ENCODE data around the gene LDAH. TPM values are rescaled to one million over a fixed set of nuclear protein-coding genes. Genes with fewer than 3 reads are reported as not detected.

The LDAH gene
- total RNA-seq, 1 donor, result 25.0 TPM

DNA sequence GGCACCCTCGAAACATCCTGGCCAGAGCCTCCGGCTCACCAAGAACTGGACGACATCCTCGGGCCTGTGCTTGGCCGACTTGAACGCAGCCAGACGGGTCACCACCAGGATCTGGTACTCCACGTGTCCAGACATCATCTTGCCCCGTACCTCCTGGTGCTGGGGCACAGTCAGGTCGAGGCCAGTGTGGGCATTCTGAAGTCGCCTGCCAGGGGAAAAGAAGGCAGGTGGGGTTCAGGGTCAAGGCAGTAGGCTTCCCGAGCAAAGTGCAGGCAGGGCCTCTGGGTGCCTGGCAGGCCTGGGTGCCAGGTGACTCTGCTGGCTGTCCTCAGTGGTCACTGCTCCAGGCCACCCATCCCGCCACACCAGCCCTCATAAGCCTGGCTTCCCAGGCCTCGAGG is 177.6 kb downstream of the LDAH start:
- TF ChIP-seq CTCF (IDR thresholded peaks at IDR 0.05; ENCODE audit: insufficient read depth, low read depth, low read length), result no peak
- no peak overlapping the region for H3K4me3 ChIP-seq (ENCODE audit: low read depth, low read length)
- no peak for DNase-seq (ENCODE audit: low read depth)

DNA sequence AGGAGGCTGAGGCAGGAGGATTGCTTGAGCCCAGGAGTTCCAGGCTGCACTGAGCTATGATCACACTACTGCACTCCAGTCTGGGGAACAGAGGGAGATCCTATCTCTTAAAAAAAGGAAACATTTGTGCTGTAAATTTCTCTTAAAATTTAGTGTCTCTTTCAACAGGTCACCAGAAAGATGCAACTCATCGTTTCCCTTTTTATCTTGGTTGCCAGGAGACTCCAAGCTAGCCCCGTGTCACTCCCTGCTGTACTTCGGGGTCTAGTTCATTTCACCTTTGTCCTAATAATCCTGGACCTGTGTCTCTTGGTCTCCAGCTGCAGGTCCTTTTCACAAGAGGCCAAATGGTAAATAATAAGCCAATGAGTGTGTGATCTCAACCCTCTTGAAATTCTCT is 179.1 kb downstream of the LDAH start:
- DNase-seq (ENCODE audit: low read depth), result no peak
- H3K4me3 ChIP-seq (ENCODE audit: low read depth, low read length), result no peak overlapping the region
- no peak for TF ChIP-seq CTCF (IDR thresholded peaks at IDR 0.05; ENCODE audit: insufficient read depth, low read depth, low read length)

DNA sequence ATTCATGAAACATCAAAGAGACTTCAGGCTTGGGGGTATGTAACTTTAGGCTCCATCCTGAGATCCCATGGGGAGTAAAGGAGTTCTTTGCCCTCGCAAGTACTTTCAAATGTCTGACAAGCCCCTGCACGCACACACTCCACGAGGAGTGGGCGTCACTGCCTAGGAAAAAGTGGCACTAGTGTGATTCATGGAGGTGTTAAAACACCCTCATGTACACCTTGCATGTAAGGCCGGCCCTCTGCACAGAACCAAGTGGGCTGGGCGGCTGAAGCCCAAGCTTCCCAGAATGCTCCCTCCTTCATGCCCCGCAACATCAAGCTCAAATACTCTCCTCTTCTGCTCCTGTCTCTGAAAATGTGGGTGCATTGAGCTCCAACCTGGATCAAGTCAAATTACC is 179.8 kb downstream of the LDAH start:
- H3K4me3 ChIP-seq (ENCODE audit: low read depth, low read length), result no peak overlapping the region
- no peak for DNase-seq (ENCODE audit: low read depth)
- no peak for TF ChIP-seq CTCF (IDR thresholded peaks at IDR 0.05; ENCODE audit: insufficient read depth, low read depth, low read length)

GRCh38 chr2:20642055-20642971 is 180.6 kb downstream of the LDAH start:
- peak; percentile 96 for TF ChIP-seq CTCF (IDR thresholded peaks at IDR 0.05; ENCODE audit: insufficient read depth, low read depth, low read length)
- peak; percentile 66 for DNase-seq (ENCODE audit: low read depth)
- no peak overlapping the region for H3K4me3 ChIP-seq (ENCODE audit: low read depth, low read length)

DNA sequence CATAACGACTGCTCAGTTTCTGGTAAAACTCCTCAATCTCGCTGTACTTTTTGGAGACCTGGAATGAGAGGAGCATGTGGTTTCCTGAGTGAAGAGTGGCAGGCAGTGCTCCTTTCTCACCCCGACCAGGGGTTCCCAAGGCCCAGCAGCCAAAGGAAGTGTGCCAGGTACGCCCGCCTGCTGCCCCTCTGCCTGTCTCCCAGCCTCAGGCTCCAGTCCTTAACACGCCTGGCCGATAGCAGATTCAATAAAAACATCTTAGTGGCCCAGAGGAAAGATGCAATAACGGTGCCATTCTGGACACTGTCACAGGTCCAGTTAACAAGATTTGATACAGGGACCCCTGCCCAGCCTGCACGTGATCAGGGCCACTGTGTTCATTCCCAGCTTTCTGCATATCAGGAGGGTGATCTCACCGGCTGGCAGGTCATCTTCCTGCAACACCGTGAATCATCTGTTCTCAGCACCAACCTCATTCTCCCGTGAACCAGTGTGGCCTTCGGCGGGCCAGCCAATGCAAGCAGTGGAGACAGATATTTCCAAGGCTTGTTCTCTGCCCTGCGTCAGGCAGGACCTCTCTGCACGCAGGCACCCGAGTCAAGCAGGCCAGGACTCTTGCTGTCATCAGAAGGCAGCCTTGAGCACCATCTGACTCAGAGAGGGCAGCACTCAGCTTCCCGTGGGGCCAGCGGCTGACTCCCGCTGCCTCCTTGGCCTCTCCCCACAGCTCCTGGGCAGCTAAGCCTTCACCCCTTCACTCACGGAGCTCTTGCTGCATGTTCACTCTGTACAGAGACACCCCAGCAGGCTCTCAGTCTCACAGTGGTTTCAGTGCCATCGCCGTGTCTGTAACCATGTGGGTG is 181.5 kb downstream of the LDAH start:
- no peak for TF ChIP-seq CTCF (IDR thresholded peaks at IDR 0.05; ENCODE audit: insufficient read depth, low read depth, low read length)
- peak; percentile 35 for DNase-seq (ENCODE audit: low read depth)
- H3K4me3 ChIP-seq (ENCODE audit: low read depth, low read length), result no peak overlapping the region

DNA sequence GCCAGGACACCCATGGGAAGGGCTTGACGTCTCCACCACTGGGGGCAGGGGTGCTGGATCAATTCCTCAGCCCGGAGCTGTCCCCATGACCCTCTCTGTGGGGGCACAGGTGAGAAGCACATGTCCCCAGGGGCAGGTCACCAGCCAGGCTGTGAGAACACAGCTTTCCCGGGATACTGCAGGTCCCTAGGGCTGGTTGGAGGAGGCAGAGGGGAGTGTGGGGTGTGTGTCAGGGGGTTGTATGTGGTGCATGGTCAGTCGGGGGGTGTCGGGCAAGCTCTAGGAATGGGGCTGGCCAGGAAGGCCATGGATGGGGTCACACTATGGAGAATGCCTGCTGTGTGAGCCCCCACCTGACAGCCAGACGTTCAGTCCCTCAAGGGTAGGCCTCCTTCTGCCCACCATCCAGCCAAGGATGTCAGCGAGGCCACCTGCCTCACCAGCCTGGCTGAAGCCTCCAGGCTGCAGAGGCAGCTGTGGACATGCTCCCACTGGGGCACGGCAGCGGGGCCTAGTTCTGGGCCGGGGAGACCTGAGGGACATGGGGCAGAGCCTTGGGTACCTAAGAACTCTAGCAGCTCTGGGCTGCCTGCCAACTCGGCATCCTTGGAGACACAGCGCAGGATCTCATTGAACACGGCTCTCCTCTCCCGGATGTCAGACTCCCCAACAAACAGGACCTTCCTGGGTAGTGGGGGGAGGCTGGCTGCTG is 182.3 kb downstream of the LDAH start:
- no peak for DNase-seq (ENCODE audit: low read depth)
- TF ChIP-seq CTCF (IDR thresholded peaks at IDR 0.05; ENCODE audit: insufficient read depth, low read depth, low read length), result no peak

More for the DNA sequence above, 182.3 kb downstream of the LDAH start:
- no peak overlapping the region for H3K4me3 ChIP-seq (ENCODE audit: low read depth, low read length)

Measured in fibroblast of villous mesenchyme (primary cell).